Measurements from ENCODE around the gene RBP2. TPM values are rescaled to one million over a fixed set of nuclear protein-coding genes. Genes with fewer than 3 reads are reported as not detected.

Gene RBP2
- polyA plus RNA-seq, 2 of the 4 experiments (the other 2 are of a cell fraction): not detected

- no peaks in the 10 kb centered on the region for H3K9me3 ChIP-seq
- TF ChIP-seq HES2 (IDR thresholded peaks at IDR 0.05) (no peak), SMC3 (IDR thresholded peaks at IDR 0.05) (peak; percentile 66; the same call in 2 of the 3 replicates), CTCF (IDR thresholded peaks at IDR 0.05) (peak; percentile 71), EHF (CRISPR knock-in tag; IDR thresholded peaks at IDR 0.05) (no peak), RAD21 (conservative IDR thresholded peaks at IDR 0.05 in 1 of 2, IDR thresholded peaks at IDR 0.05 in 1 of 2) (peak; percentile 70 to 76), CEBPB (IDR thresholded peaks at IDR 0.05) (peak; percentile 52 to 82; a peak in 3 of 4 replicates)
- CTCF ChIA-PET: interaction anchor here (0.6 to 3.0 kb wide), 22 partner anchors 10 to 1437 kb away, joined by 3 to 37 read pairs (median 3); no protein-coding TSS in a partner anchor
- H3K27ac ChIP-seq: no peak overlapping the region
- no peaks in the 10 kb centered on the region for H3K4me1 ChIP-seq
- POLR2A ChIA-PET: no interaction called here
- FAIRE-seq: no peak
- peak; percentile 49 to 60 for DNase-seq (ENCODE audit: low read depth in 1 of 2, low spot score in 1 of 2)
- WGBS (ENCODE audit: missing lambda C conversion rate): 53% methylated on average over 7 of the region's 7 CpGs
- H3K4me2 ChIP-seq: no peak overlapping the region
- no peak overlapping the region for H3K4me3 ChIP-seq
- peak; percentile 84 to 88 for ATAC-seq
These were observed 48.8 kb downstream of the RBP2 start for GRCh38 chr3:139427283-139428060.

- no peak for TF ChIP-seq HOXA7 (CRISPR knock-in tag; IDR thresholded peaks at IDR 0.05)
- TF ChIP-seq ZFP36 (IDR thresholded peaks at IDR 0.05; ENCODE audit: borderline replicate concordance, partially characterized antibody): no peak
- no peak for TF ChIP-seq TP53 (CRISPR knock-in tag; IDR thresholded peaks at IDR 0.05)
- TF ChIP-seq HDAC2 (IDR thresholded peaks at IDR 0.05): no peak
- no peak for TF ChIP-seq FOXS1 (CRISPR knock-in tag; IDR thresholded peaks at IDR 0.05)
- ChIA-PET POLR2A (no interaction called here), CTCF (interaction anchor here (2.4 to 3.0 kb wide), 2 partner anchors 32 to 136 kb away, joined by 6 to 17 read pairs; no protein-coding TSS in a partner anchor)
- 70% methylated on average over 5 of the region's 5 CpGs for WGBS (ENCODE audit: missing lambda C conversion rate)
- no peak overlapping the region for H3K4me3 ChIP-seq
- DNase-seq (ENCODE audit: low read depth in 1 of 2, low spot score in 1 of 2) (no peak), ATAC-seq (no peak), FAIRE-seq (no peak)
- no peaks in the 10 kb centered on the region for H3K9me3 ChIP-seq
- no peak overlapping the region for H3K27ac ChIP-seq
- no peaks in the 10 kb centered on the region for H3K4me1 ChIP-seq
- H3K4me2 ChIP-seq: no peak overlapping the region
These were observed 50.4 kb downstream of the RBP2 start for GRCh38 chr3:139425745-139426400.

GRCh38 chr3:139423232-139423631 is 53.1 kb downstream of the RBP2 start:
- ChIA-PET POLR2A (no interaction called here), CTCF (interaction anchor here (3.0 kb wide), 1 partner anchor 139 kb away, joined by 17 read pairs; no protein-coding TSS in a partner anchor)
- no peak for FAIRE-seq
- no peaks in the 10 kb centered on the region for H3K9me3 ChIP-seq
- 94% methylated on average over 2 of the region's 2 CpGs for WGBS (ENCODE audit: missing lambda C conversion rate)
- no peak for DNase-seq (ENCODE audit: low read depth in 1 of 2, low spot score in 1 of 2)
- H3K4me2 ChIP-seq: no peak overlapping the region
- no peak overlapping the region for H3K27ac ChIP-seq
- no peaks in the 10 kb centered on the region for H3K4me1 ChIP-seq
- H3K4me3 ChIP-seq: no peak overlapping the region
- no peak for ATAC-seq
- no peak for TF ChIP-seq HOXA7 (CRISPR knock-in tag; IDR thresholded peaks at IDR 0.05)
- TF ChIP-seq HEYL (CRISPR knock-in tag; IDR thresholded peaks at IDR 0.05): no peak
- TF ChIP-seq TFCP2L1 (CRISPR knock-in tag; IDR thresholded peaks at IDR 0.05): no peak
- no peak for TF ChIP-seq POLR2A (IDR thresholded peaks at IDR 0.05; ENCODE audit: low read length)
- no peak for TF ChIP-seq RAD21 (conservative IDR thresholded peaks at IDR 0.05 in 1 of 2, IDR thresholded peaks at IDR 0.05 in 1 of 2)
- no peak for TF ChIP-seq FOSL2 (IDR thresholded peaks at IDR 0.05)
- TF ChIP-seq FOSL2 (CRISPR knock-in tag; IDR thresholded peaks at IDR 0.05): no peak
- TF ChIP-seq ZC3H11A (IDR thresholded peaks at IDR 0.05): no peak
- TF ChIP-seq FOSB (CRISPR knock-in tag; IDR thresholded peaks at IDR 0.05): no peak
- TF ChIP-seq EHMT2 (IDR thresholded peaks at IDR 0.05; ENCODE audit: low read depth): no peak
- TF ChIP-seq MAX (IDR thresholded peaks at IDR 0.05): no peak
- no peak for TF ChIP-seq ATOH8 (CRISPR knock-in tag; IDR thresholded peaks at IDR 0.05; ENCODE audit: low read depth)
- TF ChIP-seq EHF (CRISPR knock-in tag; IDR thresholded peaks at IDR 0.05): no peak
